ENCODE results near the gene SEMA7A.

SEMA7A gene

DNA sequence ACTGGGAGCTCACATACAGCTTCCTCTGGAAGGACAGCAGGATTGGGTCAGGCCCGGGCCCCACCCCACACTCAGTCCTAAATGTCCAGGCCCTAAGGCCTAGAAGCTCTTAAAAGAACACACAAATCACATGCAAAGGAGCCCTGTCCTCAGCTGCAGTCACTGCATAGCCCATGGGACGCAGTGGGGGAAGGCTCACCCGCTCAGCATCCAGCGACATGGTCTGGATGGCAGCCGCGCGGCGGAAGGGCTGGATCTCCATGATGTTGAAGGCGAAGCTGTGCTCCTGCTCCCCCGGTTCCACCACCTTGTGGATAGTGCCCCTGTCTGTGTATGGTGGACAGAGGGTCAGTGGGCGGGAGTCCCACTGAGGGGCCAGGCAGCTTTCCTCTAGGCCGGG is 22.1 kb downstream of the SEMA7A start:
- Histone ChIP-seq H3K4me3 (IDR thresholded peaks at IDR 0.05; ENCODE audit: insufficient read depth, low read depth, low read length) (no peak overlapping the region), H3K79me2 (ENCODE audit: insufficient read depth, low read depth) (no peaks in the 10 kb centered on the region), H4K20me1 (ENCODE audit: insufficient read depth) (no peaks in the 10 kb centered on the region), H3K27ac (no peak overlapping the region), H3K9ac (no peak overlapping the region), H3K36me3 (ENCODE audit: insufficient read depth) (no peaks in the 10 kb centered on the region), H3K4me2 (no peak overlapping the region), H3K4me1 (ENCODE audit: low read depth, poor library complexity, severe bottlenecking) (peaks cover 25% of the 10 kb centered on the region), H2AFZ (ENCODE audit: low read depth) (no peak overlapping the region), H3K27me3 (ENCODE audit: insufficient read depth, low read depth) (no peaks in the 10 kb centered on the region)
- TF ChIP-seq, protein P1, sequence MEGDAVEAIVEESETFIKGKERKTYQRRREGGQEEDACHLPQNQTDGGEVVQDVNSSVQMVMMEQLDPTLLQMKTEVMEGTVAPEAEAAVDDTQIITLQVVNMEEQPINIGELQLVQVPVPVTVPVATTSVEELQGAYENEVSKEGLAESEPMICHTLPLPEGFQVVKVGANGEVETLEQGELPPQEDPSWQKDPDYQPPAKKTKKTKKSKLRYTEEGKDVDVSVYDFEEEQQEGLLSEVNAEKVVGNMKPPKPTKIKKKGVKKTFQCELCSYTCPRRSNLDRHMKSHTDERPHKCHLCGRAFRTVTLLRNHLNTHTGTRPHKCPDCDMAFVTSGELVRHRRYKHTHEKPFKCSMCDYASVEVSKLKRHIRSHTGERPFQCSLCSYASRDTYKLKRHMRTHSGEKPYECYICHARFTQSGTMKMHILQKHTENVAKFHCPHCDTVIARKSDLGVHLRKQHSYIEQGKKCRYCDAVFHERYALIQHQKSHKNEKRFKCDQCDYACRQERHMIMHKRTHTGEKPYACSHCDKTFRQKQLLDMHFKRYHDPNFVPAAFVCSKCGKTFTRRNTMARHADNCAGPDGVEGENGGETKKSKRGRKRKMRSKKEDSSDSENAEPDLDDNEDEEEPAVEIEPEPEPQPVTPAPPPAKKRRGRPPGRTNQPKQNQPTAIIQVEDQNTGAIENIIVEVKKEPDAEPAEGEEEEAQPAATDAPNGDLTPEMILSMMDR (conservative IDR thresholded peaks at IDR 0.05; ENCODE audit: low read depth, low read length) = no peak

DNA sequence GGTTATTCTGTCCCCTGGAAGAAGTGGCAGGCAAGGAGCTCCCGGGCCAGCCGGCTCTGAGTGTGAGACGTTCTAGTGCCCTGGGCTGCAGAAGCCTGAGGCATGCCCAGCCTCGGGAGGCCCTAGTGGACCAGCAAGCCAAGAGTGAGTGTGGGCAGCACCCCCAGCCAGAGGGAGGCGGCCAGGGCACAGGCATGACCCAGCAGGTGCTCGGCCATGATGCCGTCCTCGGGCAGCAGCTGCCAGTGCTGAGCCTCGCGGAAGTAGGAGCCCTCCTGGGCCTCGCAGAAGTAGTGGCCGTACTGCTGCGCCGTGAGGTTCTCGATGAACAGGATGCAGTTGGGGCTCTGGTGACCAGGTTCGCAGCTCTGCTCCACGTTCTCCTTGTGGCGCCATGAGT is 23.3 kb downstream of the SEMA7A start:
- Histone ChIP-seq H2AFZ (ENCODE audit: low read depth) (no peak overlapping the region), H3K4me3 (IDR thresholded peaks at IDR 0.05; ENCODE audit: insufficient read depth, low read depth, low read length) (no peak overlapping the region), H3K4me1 (ENCODE audit: low read depth, poor library complexity, severe bottlenecking) (peaks cover 14% of the 10 kb centered on the region), H3K36me3 (ENCODE audit: insufficient read depth) (no peaks in the 10 kb centered on the region), H3K79me2 (ENCODE audit: insufficient read depth, low read depth) (no peaks in the 10 kb centered on the region), H4K20me1 (ENCODE audit: insufficient read depth) (no peaks in the 10 kb centered on the region), H3K27me3 (ENCODE audit: insufficient read depth, low read depth) (no peaks in the 10 kb centered on the region), H3K27ac (no peak overlapping the region), H3K9ac (no peak overlapping the region), H3K4me2 (no peak overlapping the region)
- TF ChIP-seq, protein P1 (conservative IDR thresholded peaks at IDR 0.05; ENCODE audit: low read depth, low read length) = no peak

DNA sequence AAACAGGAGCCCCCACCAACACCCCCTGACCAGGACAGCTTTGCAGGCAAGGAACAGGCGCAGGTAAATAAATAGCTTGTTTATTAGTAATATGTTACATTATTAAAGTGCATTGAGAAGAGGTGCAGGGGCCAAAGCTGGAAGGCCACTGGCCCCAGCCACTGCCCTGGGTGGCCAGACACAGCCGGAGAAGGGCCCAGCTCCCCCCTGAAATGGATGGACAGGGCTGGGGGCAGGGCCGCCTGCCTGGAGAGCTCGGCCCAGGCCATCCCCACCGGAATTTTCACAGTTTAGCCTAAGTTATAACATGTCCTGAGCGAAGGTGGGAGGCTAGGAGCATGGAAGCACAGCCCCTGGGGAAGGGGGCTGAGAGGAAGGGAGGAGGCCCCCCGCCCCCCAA is 24.5 kb downstream of the SEMA7A start:
- Histone ChIP-seq H3K27me3 (ENCODE audit: insufficient read depth, low read depth) (no peaks in the 10 kb centered on the region), H2AFZ (ENCODE audit: low read depth) (no peak overlapping the region), H3K79me2 (ENCODE audit: insufficient read depth, low read depth) (no peaks in the 10 kb centered on the region), H3K9ac (no peak overlapping the region), H3K36me3 (ENCODE audit: insufficient read depth) (no peaks in the 10 kb centered on the region), H3K4me2 (no peak overlapping the region), H4K20me1 (ENCODE audit: insufficient read depth) (no peaks in the 10 kb centered on the region), H3K4me1 (ENCODE audit: low read depth, poor library complexity, severe bottlenecking) (peaks cover 1% of the 10 kb centered on the region), H3K4me3 (IDR thresholded peaks at IDR 0.05; ENCODE audit: insufficient read depth, low read depth, low read length) (no peak overlapping the region), H3K27ac (no peak overlapping the region)
- TF ChIP-seq, protein P1 (conservative IDR thresholded peaks at IDR 0.05; ENCODE audit: low read depth, low read length) = no peak

DNA sequence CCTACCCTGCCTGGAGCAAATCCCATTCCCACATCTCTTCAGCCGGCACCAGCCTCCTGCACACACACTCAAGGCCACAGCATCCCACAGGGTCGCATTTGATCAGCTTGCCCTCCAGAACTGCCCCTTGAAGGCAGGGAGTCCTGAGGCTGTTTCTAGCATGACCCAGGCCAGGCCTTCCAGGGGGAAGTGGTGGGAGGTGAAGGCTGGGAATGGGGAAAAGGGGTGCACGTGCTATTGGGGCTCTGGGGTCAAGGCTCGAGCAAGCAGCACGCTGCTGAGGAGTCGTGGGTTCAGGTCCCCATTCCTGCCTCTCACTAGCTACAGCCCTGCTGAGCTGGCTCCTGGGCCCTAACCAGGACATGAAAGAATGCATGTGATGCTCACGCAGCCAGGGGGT is 24.9 kb downstream of the SEMA7A start:
- no peak overlapping the region for H2AFZ ChIP-seq (ENCODE audit: low read depth)
- H4K20me1 ChIP-seq (ENCODE audit: insufficient read depth) = no peaks in the 10 kb centered on the region
- no peak overlapping the region for H3K4me3 ChIP-seq (IDR thresholded peaks at IDR 0.05; ENCODE audit: insufficient read depth, low read depth, low read length)

More for the DNA sequence above, 24.9 kb downstream of the SEMA7A start:
- no peaks in the 10 kb centered on the region for H3K36me3 ChIP-seq (ENCODE audit: insufficient read depth)
- no peak overlapping the region for H3K9ac ChIP-seq
- H3K79me2 ChIP-seq (ENCODE audit: insufficient read depth, low read depth) = no peaks in the 10 kb centered on the region
- no peak overlapping the region for H3K27ac ChIP-seq
- TF ChIP-seq, protein P1 (conservative IDR thresholded peaks at IDR 0.05; ENCODE audit: low read depth, low read length) = no peak
- H3K4me2 ChIP-seq = no peak overlapping the region
- H3K4me1 ChIP-seq (ENCODE audit: low read depth, poor library complexity, severe bottlenecking) = no peaks in the 10 kb centered on the region
- no peaks in the 10 kb centered on the region for H3K27me3 ChIP-seq (ENCODE audit: insufficient read depth, low read depth)
